LNCAP (cell line): ENCODE data around the gene FAM167B.

Experiments used
- CTCF ChIP-seq: fragments of 450-650 bp; IDR thresholded peaks from 2 replicates; pipeline ENCODE4 v1.5.1; 2017; ENCODE audit warnings: mild to moderate bottlenecking

Gene FAM167B

DNA sequence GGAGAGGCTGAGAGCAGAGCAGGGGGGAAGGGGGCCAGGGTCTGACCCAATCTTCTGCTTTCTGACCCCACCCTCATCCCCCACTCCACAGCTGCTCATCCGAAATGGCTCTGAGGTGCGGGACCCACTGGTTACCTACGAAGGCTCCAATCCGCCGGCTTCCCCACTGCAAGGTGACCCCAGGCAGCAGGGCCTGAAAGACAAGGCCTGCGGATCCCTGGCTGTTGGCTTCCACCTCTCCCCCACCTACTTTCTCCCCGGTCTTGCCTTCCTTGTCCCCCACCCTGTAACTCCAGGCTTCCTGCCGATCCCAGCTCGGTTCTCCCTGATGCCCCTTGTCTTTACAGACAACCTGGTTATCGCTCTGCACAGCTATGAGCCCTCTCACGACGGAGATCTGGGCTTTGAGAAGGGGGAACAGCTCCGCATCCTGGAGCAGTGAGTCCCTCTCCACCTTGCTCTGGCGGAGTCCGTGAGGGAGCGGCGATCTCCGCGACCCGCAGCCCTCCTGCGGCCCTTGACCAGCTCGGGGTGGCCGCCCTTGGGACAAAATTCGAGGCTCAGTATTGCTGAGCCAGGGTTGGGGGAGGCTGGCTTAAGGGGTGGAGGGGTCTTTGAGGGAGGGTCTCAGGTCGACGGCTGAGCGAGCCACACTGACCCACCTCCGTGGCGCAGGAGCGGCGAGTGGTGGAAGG is 27.8 kb downstream of the FAM167B start:
- TF ChIP-seq CTCF = no peak

DNA sequence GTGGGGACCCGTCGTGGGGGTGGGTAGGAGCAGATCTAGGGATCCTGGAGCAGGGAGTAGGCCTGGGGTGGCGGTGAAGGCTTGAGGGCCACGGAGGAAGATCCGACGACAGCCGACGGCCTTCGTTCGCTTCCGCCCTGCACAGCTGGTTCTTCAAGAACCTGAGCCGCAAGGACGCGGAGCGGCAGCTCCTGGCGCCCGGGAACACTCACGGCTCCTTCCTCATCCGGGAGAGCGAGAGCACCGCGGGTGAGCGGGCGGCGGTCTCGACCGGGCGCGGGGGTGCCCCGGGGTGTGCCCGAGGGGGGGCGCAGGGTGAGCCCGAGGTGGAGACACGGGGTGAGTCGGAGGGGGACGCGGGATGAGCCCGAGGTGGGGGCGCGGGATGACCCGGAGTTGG is 28.4 kb downstream of the FAM167B start:
- no peak for TF ChIP-seq CTCF

DNA sequence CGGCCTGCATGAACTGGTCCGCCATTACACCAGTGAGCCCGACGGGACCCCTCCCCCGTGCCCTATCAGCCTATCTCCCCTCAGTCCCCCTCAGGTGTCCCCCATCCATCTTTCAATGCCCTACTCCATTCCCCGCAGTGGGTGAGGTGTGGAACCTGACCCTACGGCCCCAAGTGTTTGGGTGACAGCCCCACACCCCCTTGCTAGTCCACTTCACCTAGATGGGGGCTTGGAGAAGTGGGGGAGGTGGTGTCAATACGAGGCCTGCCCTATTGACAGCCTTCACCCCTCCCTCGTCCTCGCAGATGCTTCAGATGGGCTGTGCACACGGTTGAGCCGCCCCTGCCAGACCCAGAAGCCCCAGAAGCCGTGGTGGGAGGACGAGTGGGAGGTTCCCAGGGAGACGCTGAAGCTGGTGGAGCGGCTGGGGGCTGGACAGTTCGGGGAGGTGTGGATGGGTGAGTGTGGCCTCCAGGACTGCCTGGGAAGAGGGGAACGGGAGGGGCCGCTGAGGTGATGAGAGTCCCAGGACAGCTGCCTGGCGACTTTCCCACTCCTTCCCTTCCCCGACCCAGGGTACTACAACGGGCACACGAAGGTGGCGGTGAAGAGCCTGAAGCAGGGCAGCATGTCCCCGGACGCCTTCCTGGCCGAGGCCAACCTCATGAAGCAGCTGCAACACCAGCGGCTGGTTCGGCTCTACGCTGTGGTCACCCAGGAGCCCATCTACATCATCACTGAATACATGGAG is 29.2 kb downstream of the FAM167B start:
- no peak for TF ChIP-seq CTCF

GRCh38 chr1:32285658-32286057 is 38.6 kb downstream of the FAM167B start:
- TF ChIP-seq CTCF = no peak

- TF ChIP-seq CTCF = no peak
Measured at GRCh38 chr1:32286763-32287162, 39.7 kb downstream of the FAM167B start.

- TF ChIP-seq CTCF = no peak
Measured at GRCh38 chr1:32289256-32289655, 42.2 kb downstream of the FAM167B start.

- no peak for TF ChIP-seq CTCF
Measured at GRCh38 chr1:32291145-32291707, 44.2 kb downstream of the FAM167B start.
